Left ventricle myocardium inferior (tissue), 1 donor: Measurements from ENCODE around the gene MECR. TPM values are rescaled to one million over a fixed set of nuclear protein-coding genes. Genes with fewer than 3 reads are reported as not detected.

Experiments used
- DNase-seq: peaks from one replicate; pipeline ENCODE4 v3.0.0-alpha.2; 2020
- H3K27ac ChIP-seq: fragments of 200-600 bp; replicated peaks from 2 replicates; pipeline ENCODE4 v1.8.0; 2021
- H3K27me3 ChIP-seq: fragments of 200-600 bp; 2 replicates; pipeline ENCODE4 v1.8.0; 2021; ENCODE audit warnings: low read depth
- H3K36me3 ChIP-seq: fragments of 200-600 bp; 2 replicates; pipeline ENCODE4 v1.8.0; 2021
- H3K4me1 ChIP-seq: fragments of 200-600 bp; 2 replicates; pipeline ENCODE4 v1.8.0; 2021
- H3K4me3 ChIP-seq: fragments of 200-600 bp; 2 replicates; pipeline ENCODE4 v1.8.0; 2021; ENCODE audit warnings: mild to moderate bottlenecking, moderate library complexity
- H3K9me3 ChIP-seq: fragments of 200-600 bp; replicated peaks from 2 replicates; pipeline ENCODE4 v1.8.0; 2021
- intact Hi-C: fragments of 100-400 bp; cut with micrococcal nuclease; formaldehyde crosslinking; loops from one replicate; pipeline ENCODE4 v1.11.0; 2022
- total RNA-seq: library from RNA; stranded (reverse); fragmentation: NEBNext Ultra II Directional; extraction: Animal tissue kit (Norgen Biotek cat#: 25700); gene quantifications from one replicate; pipeline ENCODE4 v1.2.1, GENCODE V29; 2021
- TF ChIP-seq, protein P1 (sequence below): fragments of 200-600 bp; IDR thresholded peaks from 2 replicates; pipeline ENCODE4 v1.8.0; 2021; ENCODE audit warnings: antibody characterized with exemption, mild to moderate bottlenecking, borderline replicate concordance
- donor health status: DM: no; HTN: yes; CAD: no; lungs with severe emphysema.

MECR gene
- total RNA-seq, 1 donor from 2014 or later: 30.8 TPM

- peaks cover 29% of the 10 kb centered on the region for H3K36me3 ChIP-seq
- peaks cover 1% of the 10 kb centered on the region for H3K4me1 ChIP-seq
- no peaks in the 10 kb centered on the region for H3K9me3 ChIP-seq
- TF ChIP-seq, protein P1, sequence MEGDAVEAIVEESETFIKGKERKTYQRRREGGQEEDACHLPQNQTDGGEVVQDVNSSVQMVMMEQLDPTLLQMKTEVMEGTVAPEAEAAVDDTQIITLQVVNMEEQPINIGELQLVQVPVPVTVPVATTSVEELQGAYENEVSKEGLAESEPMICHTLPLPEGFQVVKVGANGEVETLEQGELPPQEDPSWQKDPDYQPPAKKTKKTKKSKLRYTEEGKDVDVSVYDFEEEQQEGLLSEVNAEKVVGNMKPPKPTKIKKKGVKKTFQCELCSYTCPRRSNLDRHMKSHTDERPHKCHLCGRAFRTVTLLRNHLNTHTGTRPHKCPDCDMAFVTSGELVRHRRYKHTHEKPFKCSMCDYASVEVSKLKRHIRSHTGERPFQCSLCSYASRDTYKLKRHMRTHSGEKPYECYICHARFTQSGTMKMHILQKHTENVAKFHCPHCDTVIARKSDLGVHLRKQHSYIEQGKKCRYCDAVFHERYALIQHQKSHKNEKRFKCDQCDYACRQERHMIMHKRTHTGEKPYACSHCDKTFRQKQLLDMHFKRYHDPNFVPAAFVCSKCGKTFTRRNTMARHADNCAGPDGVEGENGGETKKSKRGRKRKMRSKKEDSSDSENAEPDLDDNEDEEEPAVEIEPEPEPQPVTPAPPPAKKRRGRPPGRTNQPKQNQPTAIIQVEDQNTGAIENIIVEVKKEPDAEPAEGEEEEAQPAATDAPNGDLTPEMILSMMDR: no peak
- no peak overlapping the region for H3K4me3 ChIP-seq
- H3K27me3 ChIP-seq: no peaks in the 10 kb centered on the region
- intact Hi-C loops: no loop called here
- H3K27ac ChIP-seq: no peak overlapping the region
- DNase-seq: no peak
Observed at GRCh38 chr1:29190718-29191117, 40.0 kb downstream of the MECR start.

GRCh38 chr1:29186707-29187106 is 44.0 kb downstream of the MECR start:
- Histone ChIP-seq H3K36me3 (no peaks in the 10 kb centered on the region), H3K4me1 (peaks cover 9% of the 10 kb centered on the region), H3K27me3 (no peaks in the 10 kb centered on the region), H3K4me3 (no peak overlapping the region), H3K27ac (no peak overlapping the region), H3K9me3 (no peaks in the 10 kb centered on the region)
- intact Hi-C loops: no loop called here
- no peak for DNase-seq
- TF ChIP-seq, protein P1: no peak

DNA sequence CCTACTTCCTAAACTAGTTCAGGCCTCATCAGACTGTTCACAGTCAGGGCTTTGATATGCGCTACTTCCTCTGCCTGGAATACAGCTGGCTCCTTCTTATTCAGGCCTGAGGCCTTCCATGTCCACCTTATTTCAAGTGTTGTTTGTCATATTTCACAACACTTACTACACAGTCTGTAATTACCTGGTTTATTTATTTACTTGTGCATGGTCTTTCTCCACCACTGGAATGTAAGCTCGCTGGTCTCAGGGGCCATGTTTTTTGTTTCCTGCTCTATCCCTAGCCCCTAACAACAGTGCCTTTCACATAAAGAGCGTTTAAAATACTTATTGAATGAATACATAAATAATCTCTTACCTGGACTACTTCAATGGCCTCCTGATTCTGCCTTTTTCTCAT is 44.5 kb downstream of the MECR start:
- intact Hi-C loops: no loop called here
- TF ChIP-seq, protein P1: no peak
- H3K27ac ChIP-seq: no peak overlapping the region
- no peaks in the 10 kb centered on the region for H3K36me3 ChIP-seq
- DNase-seq: no peak
- no peak overlapping the region for H3K4me3 ChIP-seq
- no peaks in the 10 kb centered on the region for H3K9me3 ChIP-seq
- H3K27me3 ChIP-seq: no peaks in the 10 kb centered on the region
- H3K4me1 ChIP-seq: peaks cover 13% of the 10 kb centered on the region

GRCh38 chr1:29183287-29183686 is 47.4 kb downstream of the MECR start:
- no peaks in the 10 kb centered on the region for H3K27me3 ChIP-seq
- H3K4me3 ChIP-seq: no peak overlapping the region
- TF ChIP-seq, protein P1: no peak
- no peaks in the 10 kb centered on the region for H3K9me3 ChIP-seq
- H3K27ac ChIP-seq: no peak overlapping the region
- no peak for DNase-seq
- peaks cover 42% of the 10 kb centered on the region for H3K4me1 ChIP-seq
- intact Hi-C loops: no loop called here
- peaks cover 6% of the 10 kb centered on the region for H3K36me3 ChIP-seq

DNA sequence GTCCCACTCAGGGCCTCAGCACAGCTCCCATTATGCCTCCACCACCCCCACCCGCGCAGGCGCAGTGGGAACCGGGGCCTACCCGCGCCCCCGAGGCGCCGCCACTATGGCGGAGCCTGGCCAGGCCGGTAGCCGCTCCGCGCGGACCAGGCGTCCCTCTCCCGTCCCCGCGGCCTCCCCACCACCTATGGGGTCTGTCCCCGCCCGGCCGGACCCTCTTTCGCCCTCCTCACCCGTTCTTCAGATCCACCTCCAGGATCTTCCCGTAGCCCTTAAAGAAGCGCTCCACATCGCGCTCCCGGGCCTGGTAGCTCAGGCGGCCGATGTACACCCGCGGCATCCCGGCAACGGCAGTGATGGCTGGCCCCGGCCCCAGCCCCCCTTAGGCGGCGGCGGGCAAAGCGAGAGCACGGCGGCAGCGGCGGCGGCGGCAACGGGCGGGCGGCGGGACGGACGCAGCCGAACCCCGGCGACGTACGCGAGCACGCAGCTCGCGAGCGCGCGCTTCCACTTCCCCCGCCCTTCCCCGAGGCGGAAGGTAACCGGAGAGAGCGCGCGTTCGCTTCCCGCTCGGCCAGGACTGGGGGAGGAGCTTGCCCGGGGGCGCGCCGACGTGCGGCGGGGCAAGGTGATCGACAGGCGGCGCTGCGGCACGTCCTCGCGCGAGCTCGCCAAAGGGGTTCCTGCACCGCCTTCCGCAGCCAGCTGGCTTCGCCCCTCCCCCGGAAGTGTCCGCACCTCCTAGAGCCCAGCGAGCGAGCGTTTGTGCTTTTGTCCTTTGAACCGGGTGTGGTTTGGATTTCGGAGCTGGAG is 49.1 kb downstream of the MECR start, which contains the start of gene SRSF4:
SRSF4 (minus strand) TSS at position 488 of the 813 bp plus-strand sequence; CDS start at position 340, 148 bp downstream.
- H3K27me3 ChIP-seq: no peaks in the 10 kb centered on the region
- DNase-seq: peak; percentile 99
- TF ChIP-seq, protein P1: peak; percentile 72
- H3K4me1 ChIP-seq: peaks cover 58% of the 10 kb centered on the region
- no peaks in the 10 kb centered on the region for H3K9me3 ChIP-seq
- peak within 1 kb of the TSS; percentile 99 for H3K4me3 ChIP-seq
- peak within 1 kb of the TSS; percentile 100 for H3K27ac ChIP-seq
- H3K36me3 ChIP-seq: peaks cover 6% of the 10 kb centered on the region
- intact Hi-C loops: no loop called here
